GM03348 (cell line): ENCODE data around the gene SMARCD1.
"Not testable (repeated sequence)": the region's sequence is repeated elsewhere in the genome, so short reads cannot be mapped to it uniquely, and the experiment has no call there.

Source experiments
- DNase-seq: peaks from one replicate; pipeline ENCODE4 v3.0.0; 2012; ENCODE audit warnings: low spot score

The SMARCD1 gene

GRCh38 chr12:50142993-50143392 lies 57.9 kb downstream of the SMARCD1 start:
- no peak for DNase-seq

- no peak for DNase-seq
Observed at GRCh38 chr12:50145439-50145838, 60.3 kb downstream of the SMARCD1 start.

GRCh38 chr12:50147281-50147680 lies 62.1 kb downstream of the SMARCD1 start:
- no peak for DNase-seq

- not testable (repeated sequence) for DNase-seq
Observed at GRCh38 chr12:50148011-50148410, 62.9 kb downstream of the SMARCD1 start.

- DNase-seq: no peak
Observed at GRCh38 chr12:50149311-50149710, 64.2 kb downstream of the SMARCD1 start.
